GM18498 (cell line): ENCODE data around the gene LCMT2.

Experiments used
- ATAC-seq: cut with Tn5 transposase; IDR thresholded peaks from one replicate; pipeline ENCODE4 v1.9.1; 2021; ENCODE audit warnings: mild to moderate bottlenecking, moderate library complexity; ENCODE audit not compliant: unreplicated experiment

The LCMT2 gene

GRCh38 chr15:43276563-43277200 lies 53.7 kb downstream of the LCMT2 start:
- no peak for ATAC-seq

- no peak for ATAC-seq
Measured at GRCh38 chr15:43275740-43276562, 54.4 kb downstream of the LCMT2 start.

GRCh38 chr15:43274136-43274535 lies 56.2 kb downstream of the LCMT2 start:
- no peak for ATAC-seq
